GM11168 (cell line): Measurements from ENCODE around the gene TPM3.
"Not testable (repeated sequence)": the region's sequence is repeated elsewhere in the genome, so short reads cannot be mapped to it uniquely, and the experiment has no call there.

Experiments
- in situ Hi-C: fragments of 300-500 bp; cut with MboI; formaldehyde crosslinking; loops from one replicate; pipeline ENCODE4 v1.12.0; 2022; ENCODE audit warnings: low sequenced_read_pairs; ENCODE audit not compliant: unreplicated experiment

Gene TPM3

GRCh38 chr1:154191990-154192461, at the start of gene TPM3:
Gene TPM3 (minus strand): TSS chr1:154192100. CDS start chr1:154192018, 82 bp downstream.
- in situ Hi-C loops, result no loop called here

DNA sequence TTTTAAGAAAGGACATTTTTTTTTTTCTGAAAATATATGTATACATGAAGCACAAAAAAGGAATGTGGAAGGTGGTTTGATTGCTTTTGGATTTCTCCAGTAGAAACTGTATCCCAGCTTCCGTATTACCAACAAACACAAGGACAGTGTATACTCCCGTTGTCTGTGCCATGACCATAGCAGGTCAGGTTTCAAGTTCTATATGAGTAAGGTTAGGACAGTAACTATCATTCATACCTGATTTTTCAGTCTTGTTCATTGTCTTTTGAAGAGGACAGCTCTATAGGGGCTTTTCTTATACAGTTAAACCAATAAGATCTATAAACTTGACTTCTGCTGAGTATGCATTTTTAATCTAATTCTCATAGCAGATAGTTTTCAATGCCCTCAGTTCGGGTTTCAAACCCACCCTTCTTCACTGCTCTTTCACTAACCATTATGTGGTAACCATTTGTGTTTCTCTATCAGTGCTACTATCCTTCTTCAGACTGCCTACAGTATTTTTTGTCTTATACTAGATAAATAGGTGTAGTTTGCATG, 48.5 kb upstream of the TPM3 start:
- in situ Hi-C loops, result no loop called here

DNA sequence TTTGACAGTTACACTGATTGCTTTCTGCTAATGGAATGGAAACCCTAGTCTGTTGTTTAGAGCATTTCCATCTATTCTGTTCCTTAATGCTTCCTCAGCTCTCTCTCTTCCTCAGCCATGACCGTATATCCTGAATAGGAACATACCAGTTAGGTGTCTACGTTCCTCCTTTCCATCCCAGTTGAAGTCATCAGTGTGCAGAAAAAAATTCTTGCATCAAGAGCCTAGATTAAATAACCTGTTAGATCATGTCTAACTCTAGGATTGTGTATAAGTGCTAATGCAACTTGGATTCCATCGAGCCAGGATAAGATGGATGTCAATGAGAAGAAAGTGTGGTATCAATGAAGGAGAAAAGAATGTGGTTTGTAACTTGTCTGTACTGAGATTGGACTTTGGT, 47.6 kb upstream of the TPM3 start:
- in situ Hi-C loops, result no loop called here

DNA sequence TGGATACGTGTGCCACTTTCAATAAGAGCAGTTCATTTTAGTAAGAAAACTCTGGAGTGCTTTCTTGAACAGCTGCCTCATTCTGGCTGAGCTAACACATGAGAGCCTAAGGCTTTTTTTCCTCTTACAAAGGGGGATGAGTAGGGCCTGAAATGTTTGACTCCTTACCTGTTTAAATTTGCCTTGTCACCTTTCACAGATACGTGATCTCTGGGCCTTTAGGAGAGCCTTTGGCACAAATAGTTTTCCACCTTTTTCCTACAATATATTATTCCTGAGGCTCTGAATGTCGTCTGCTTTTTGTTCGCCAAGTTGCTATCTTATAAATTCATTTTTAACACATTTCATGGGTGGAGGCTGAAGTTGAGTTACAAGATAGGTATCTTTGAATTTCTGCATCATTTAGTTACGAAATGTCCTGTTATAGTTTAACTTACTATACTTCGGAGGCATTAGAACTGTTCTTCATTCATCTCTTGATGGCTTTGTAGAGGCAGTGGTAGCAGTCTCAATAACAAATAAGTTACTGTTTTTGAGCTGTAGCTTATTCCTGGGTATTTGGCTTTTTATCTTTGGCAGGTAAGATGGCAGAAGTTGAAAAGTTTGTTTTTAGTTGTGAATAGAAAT, 46.1 kb upstream of the TPM3 start:
- in situ Hi-C loops, result no loop called here

- in situ Hi-C loops, result no loop called here
These were observed 45.5 kb upstream of the TPM3 start for GRCh38 chr1:154237435-154237834.

DNA sequence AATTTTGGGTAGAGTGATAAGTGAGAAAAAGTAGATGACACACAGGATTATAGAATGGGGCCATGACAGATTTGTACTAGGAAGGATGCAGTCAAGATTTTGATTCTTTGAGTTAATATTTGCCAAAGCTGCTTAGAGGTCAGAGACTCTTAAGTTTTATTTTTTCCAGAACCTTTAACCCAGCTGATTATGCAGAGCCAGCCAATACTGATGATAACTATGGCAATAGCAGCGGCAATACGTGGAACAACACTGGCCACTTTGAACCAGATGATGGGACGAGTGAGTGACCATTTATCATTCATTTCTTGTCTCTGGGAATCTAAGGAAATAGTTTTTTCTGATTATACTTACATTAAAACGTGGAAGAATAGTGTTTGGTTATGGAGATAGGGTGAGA, 45.0 kb upstream of the TPM3 start:
- in situ Hi-C loops, result no loop called here

- in situ Hi-C loops, result not testable (repeated sequence)
These were observed 41.2 kb upstream of the TPM3 start for GRCh38 chr1:154233127-154233526.

DNA sequence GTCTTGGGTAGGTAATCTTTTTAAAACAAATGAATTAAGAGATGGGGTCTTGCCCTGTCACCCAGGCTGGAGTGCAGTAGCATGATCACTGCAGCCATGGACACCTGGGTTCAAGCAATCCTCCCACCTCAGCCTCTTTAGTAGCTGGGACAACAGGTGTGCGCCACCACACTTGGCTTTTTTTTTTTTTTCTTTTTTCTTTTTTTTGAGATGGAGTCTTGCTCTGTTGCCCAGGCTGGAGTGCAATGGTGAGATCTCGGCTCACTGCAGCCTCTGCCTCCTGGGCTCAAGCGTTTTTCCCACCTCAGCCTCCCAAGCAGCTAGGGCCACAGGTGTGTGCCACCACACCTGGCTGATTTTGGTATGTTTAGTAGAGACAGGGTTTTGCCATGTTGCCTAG, 39.2 kb upstream of the TPM3 start:
- in situ Hi-C loops, result not testable (repeated sequence)

GRCh38 chr1:154225370-154225769, 33.5 kb upstream of the TPM3 start:
- in situ Hi-C loops, result no loop called here

DNA sequence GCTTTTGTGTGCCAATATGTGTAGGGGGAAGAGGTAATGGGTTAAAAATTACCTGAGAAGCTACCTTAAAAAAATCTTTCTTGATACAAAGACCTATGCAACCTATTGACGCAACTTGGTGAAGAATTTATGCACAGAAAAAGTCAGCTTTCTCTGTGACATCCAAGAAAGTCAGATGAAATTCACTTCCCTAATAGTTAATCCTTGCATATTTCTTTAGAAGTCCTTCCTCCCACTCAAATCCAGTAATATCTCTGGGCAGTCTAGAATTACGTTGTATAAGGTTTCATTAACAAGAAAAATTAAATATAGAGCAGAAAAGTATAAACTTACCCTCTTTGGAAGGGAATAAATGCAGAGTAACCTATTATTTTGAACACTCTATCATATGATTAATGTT, 31.7 kb upstream of the TPM3 start:
- in situ Hi-C loops, result no loop called here

GRCh38 chr1:154222918-154223317, 31.0 kb upstream of the TPM3 start:
- in situ Hi-C loops, result no loop called here

GRCh38 chr1:154222518-154222917, 30.6 kb upstream of the TPM3 start:
- in situ Hi-C loops, result no loop called here

DNA sequence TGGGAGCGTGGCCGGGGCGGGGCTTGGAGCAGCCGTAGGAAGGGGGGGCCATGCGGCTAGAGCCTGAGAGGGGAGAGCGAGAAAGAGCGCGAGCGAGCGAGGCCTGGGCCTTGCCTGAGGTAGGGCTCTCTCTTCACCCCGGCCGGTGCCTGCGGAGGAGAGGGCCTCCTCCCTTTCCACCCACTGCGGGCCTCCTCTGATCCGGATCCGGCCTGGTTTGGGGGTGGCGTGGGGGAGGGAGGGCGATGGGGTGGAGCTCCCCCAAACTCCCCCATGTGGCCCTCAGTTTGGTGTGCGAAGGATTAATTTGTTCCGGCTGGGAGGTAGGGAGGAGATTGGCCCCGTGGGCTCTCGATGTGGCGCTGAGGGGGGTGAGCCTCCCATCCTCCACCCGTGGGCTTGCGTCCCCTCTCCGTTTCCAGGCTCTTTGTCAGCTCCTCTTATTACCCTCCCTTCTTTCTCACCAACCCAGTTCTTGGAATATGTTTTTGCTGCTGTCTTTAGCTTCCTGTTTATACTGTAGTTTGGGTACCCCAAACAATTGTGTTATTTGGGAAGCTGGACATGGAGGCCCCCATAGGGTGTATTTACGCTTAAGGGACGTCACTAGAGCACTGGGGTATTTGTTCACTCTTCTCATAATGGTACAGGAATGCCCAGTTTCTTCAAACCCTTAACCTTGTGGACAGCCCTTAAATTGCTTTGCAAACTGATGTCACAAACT, 29.5 kb upstream of the TPM3 start:
- in situ Hi-C loops, result no loop called here

DNA sequence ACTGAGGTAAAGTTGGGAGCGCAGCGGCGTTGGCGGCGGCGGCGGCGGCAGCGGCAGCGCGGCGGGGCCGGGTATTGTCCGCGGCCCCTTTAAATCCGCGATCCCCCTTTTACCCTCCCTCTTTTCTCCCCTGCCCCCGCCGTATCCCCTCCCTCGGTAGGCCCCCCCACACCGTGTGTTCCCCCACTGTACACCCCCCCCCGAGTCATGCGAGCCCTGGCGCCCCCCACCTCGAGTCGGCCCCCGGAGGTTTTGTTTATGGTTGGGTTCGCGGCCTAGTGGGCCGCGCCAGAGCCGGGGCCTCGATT, 29.0 kb upstream of the TPM3 start:
- in situ Hi-C loops, result no loop called here

DNA sequence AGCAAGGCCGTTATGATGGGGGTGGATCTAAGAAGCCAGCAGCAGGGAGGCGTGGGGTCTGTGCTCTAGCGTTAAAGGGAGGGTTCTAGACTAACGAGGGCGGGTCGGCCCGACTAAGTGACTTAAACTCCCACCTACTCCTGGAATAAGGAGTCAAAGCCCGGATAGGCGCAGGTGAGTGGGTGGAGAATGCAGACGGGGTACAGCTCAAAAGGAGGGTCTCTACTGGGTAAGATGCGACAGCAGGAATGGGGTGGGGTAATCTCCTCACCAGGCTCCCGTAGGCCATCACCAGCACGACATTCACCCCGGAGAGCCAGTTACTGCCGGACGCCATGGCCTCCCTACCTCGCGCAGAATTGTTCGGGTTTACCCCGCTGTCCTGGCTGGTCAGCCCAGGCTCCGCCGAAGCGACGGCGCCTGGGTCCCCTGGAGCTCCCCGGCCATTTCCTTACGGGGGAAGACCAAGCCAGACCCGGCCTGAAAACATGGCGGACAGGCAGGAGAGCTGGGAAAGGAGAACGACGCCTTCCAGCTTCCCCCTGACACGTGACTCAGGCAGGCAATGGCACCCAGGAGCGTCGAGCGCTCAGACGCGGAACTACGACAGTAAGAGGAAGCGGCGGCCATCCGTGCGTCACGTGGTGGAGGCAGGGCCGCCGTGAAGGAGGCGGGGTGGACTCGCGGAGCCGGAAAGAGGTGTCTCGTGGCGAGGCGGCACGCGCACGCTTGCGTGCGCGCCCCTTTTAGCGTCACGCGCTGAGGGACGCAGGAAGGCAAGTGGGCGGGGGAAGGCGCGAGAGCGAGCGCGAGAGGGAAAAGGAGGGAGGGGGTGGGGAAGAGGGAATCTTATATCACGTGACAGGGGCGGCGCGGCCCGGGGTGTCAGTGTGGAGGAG, 28.4 kb upstream of the TPM3 start, which contains the start of gene UBAP2L:
UBAP2L (plus strand) TSS at position 885 of the 899 bp plus-strand sequence. CDS start 4,169 bp downstream, outside the sequence.
- in situ Hi-C loops, result no loop called here

GRCh38 chr1:154219541-154219940, 27.6 kb upstream of the TPM3 start:
- in situ Hi-C loops, result no loop called here

DNA sequence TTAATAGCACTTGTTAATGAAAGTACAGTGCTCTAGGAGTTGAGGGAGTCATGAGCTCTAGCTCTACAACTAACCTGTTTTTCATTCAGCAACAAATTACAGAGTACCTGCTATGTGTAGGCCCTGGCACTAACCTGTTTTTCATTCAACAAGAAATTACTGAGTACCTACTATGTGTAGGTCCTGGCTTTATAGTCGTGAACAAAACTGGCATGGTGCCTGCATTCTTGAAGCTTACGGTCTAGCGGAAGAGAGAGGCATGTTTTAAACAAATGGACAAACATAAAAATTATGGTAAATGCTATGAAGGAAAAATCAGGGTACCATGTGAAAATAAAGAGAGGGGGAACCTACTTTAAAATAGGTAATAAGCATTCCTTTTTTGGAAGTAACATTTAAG, 26.6 kb upstream of the TPM3 start:
- in situ Hi-C loops, result no loop called here

DNA sequence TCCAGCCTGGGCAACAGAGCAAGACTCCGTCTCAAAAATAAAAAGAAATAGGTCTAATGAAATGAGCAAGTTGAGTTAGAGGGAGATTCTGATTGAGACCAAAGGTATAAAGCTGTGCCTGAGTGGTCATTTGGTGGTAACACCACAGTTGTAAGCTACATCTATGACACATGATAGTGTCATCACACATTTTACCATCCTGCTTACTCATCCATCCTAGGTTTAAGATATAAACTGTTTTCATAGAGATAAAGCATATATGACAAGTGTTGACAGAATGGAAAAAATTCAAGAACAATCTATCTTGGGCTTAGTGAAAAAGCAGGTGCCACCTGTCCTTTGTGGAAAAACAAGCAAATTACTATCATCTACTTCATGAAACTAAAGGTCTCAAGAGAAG, 21.4 kb upstream of the TPM3 start:
- in situ Hi-C loops, result no loop called here

- in situ Hi-C loops, result no loop called here
These were observed 20.2 kb upstream of the TPM3 start for GRCh38 chr1:154212083-154212482.

DNA sequence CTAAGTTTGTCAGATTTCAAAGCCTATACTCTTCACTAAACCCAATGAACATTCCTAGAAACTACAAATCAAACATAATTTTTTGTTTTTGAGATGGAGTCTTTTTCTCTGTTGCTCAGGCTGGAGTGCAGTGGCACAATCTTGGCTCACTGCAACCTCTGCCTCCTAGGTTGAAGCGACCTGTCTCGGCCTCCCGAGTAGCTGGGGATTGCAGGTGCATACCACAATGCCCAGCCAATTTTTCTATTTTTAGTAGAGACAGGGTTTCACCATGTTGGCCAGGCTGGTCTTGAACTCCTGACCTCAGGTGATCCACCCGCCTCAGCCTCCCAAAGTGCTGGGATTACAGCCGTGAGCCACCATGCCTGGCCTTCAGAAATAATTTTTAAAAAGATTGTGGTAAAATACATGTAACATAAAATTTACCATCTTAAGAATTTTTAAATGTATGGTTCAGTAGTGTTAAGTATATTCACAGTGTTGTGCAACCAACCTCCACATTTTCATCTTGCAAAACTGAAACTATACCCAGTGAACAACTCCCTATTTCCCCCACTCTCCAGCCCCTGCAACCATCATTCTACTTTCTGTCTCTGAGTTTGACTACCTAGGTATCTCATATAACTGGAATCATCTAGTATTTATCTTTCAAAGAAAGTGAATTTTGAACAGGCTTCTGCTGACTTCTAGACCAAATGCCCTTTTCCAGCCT, 16.9 kb upstream of the TPM3 start:
- in situ Hi-C loops, result no loop called here
